Nephron (organoid): ENCODE measurements around the gene NPRL2.
A peak's percentile ranks its signal among the peaks of the same experiment; 100 is the strongest.

Experiments used
- H3K27ac Mint-ChIP-seq, 3 experiments: 2 replicates each; pipeline ENCODE4 v1.8.0; 2020; ENCODE audit warnings: mixed read lengths in 3 of 3, mild to moderate bottlenecking in 2 of 3, moderate library complexity in 1 of 3
- H3K27me3 Mint-ChIP-seq: 2 replicates; pipeline ENCODE4 v1.8.0; 2021; ENCODE audit warnings: low read depth, mild to moderate bottlenecking, moderate library complexity, mixed read lengths
- H3K36me3 Mint-ChIP-seq: 2 replicates; pipeline ENCODE4 v1.8.0; 2020; ENCODE audit warnings: low read depth, mixed read lengths
- H3K4me1 Mint-ChIP-seq: 2 replicates; pipeline ENCODE4 v1.8.0; 2020; ENCODE audit warnings: mixed read lengths
- H3K4me3 Mint-ChIP-seq, 3 experiments: 2 replicates each; pipeline ENCODE4 v1.8.0; 2020; ENCODE audit warnings: mild to moderate bottlenecking in 3 of 3, mixed read lengths in 3 of 3, moderate library complexity in 2 of 3
- H3K9me3 Mint-ChIP-seq: 2 replicates; pipeline ENCODE4 v1.8.0; 2020; ENCODE audit warnings: mixed read lengths
- CTCF ChIP-seq, 3 experiments: fragments of 200-600 bp; sonication (generic); IDR thresholded peaks; one replicate each; pipeline ENCODE4 v1.5.0; 2021; ENCODE audit warnings: antibody characterized with exemption in 3 of 3; ENCODE audit not compliant: unreplicated experiment in 3 of 3

The NPRL2 gene

GRCh38 chr3:50342813-50343633 lies 7.6 kb downstream of the NPRL2 start:
- no peaks in the 10 kb centered on the region for H3K9me3 Mint-ChIP-seq
- H3K4me3 Mint-ChIP-seq, result no peak overlapping the region
- H3K36me3 Mint-ChIP-seq, result no peaks in the 10 kb centered on the region
- peaks cover 58% of the 10 kb centered on the region for H3K27me3 Mint-ChIP-seq
- TF ChIP-seq CTCF (IDR thresholded peaks at IDR 0.05; ENCODE audit: unreplicated experiment in 3 of 3), result no peak
- peaks cover 29% of the 10 kb centered on the region for H3K4me1 Mint-ChIP-seq
- no peak overlapping the region for H3K27ac Mint-ChIP-seq

- TF ChIP-seq CTCF (IDR thresholded peaks at IDR 0.05; ENCODE audit: unreplicated experiment in 3 of 3), result no peak
- no peak overlapping the region for H3K27ac Mint-ChIP-seq
These were observed 8.5 kb downstream of the NPRL2 start for GRCh38 chr3:50341996-50342650.

GRCh38 chr3:50341537-50341936 lies 9.0 kb downstream of the NPRL2 start:
- H3K27ac Mint-ChIP-seq, result no peak overlapping the region
- no peaks in the 10 kb centered on the region for H3K36me3 Mint-ChIP-seq
- H3K27me3 Mint-ChIP-seq, result peaks cover 58% of the 10 kb centered on the region
- peaks cover 34% of the 10 kb centered on the region for H3K4me1 Mint-ChIP-seq
- H3K9me3 Mint-ChIP-seq, result no peaks in the 10 kb centered on the region
- TF ChIP-seq CTCF (IDR thresholded peaks at IDR 0.05; ENCODE audit: unreplicated experiment in 3 of 3), result no peak
- H3K4me3 Mint-ChIP-seq, result peak overlapping the region in 2 of 3 experiments; percentile 72 to 78

More at GRCh38 chr3:50341996-50342650, 8.5 kb downstream of the NPRL2 start:
- Mint-ChIP-seq H3K27me3 (peaks cover 58% of the 10 kb centered on the region), H3K4me1 (peaks cover 33% of the 10 kb centered on the region), H3K9me3 (no peaks in the 10 kb centered on the region), H3K4me3 (peak overlapping the region in 2 of 3 experiments; percentile 37 to 41), H3K36me3 (no peaks in the 10 kb centered on the region)

GRCh38 chr3:50340448-50341329 lies 9.9 kb downstream of the NPRL2 start, which contains the start of gene RASSF1:
Gene RASSF1, minus strand, starts transcription at chr3:50340836. Its CDS starts 31 bp downstream, at chr3:50340805.
- Mint-ChIP-seq H3K4me3 (peak within 1 kb of the TSS; percentile 81 to 94 (median 89)), H3K36me3 (no peaks in the 10 kb centered on the region), H3K9me3 (no peaks in the 10 kb centered on the region), H3K27ac (peak within 1 kb of the TSS; percentile 60 to 96 (median 86)), H3K27me3 (peaks cover 57% of the 10 kb centered on the region), H3K4me1 (peaks cover 34% of the 10 kb centered on the region)
- TF ChIP-seq CTCF (IDR thresholded peaks at IDR 0.05; ENCODE audit: unreplicated experiment in 3 of 3), result no peak

GRCh38 chr3:50340147-50340447 lies 10.5 kb downstream of the NPRL2 start:
- Mint-ChIP-seq H3K9me3 (no peaks in the 10 kb centered on the region), H3K27ac (peak overlapping the region in 2 of 3 experiments; percentile 20 to 86), H3K4me3 (peak overlapping the region; percentile 81 to 94 (median 89)), H3K27me3 (peaks cover 52% of the 10 kb centered on the region), H3K36me3 (no peaks in the 10 kb centered on the region), H3K4me1 (peaks cover 34% of the 10 kb centered on the region)
- TF ChIP-seq CTCF (IDR thresholded peaks at IDR 0.05; ENCODE audit: unreplicated experiment in 3 of 3), result no peak
